SH-SY5Y (cell line): ENCODE data around the gene ITGA4.
A peak's percentile ranks its signal among the peaks of the same experiment; 100 is the strongest.

Experiments used
- GATA2 ChIP-seq: IDR thresholded peaks from 2 replicates; pipeline ENCODE4 v1.6.1; 2011; ENCODE audit warnings: mild to moderate bottlenecking, low read depth, low read length
- GATA3 ChIP-seq: IDR thresholded peaks from 2 replicates; pipeline ENCODE4 v1.6.1; 2011; ENCODE audit warnings: low read depth, mild to moderate bottlenecking, low read length, moderate library complexity

GRCh38 chr2:181536730-181537129 lies 79.5 kb downstream of the ITGA4 start:
- TF ChIP-seq GATA3 = 0 out of 2 replicates have a peak, but pooled peaks have one; percentile 27
- no peak for TF ChIP-seq GATA2
